K562 (cell line): ENCODE data around the gene MLX. TPM values are rescaled to one million over a fixed set of nuclear protein-coding genes. Genes with fewer than 3 reads are reported as not detected.

Experiments
- ARID1B ChIP-seq: fragments of 450-650 bp; IDR thresholded peaks from 2 replicates; pipeline ENCODE4 v1.6.1; 2016; ENCODE audit warnings: antibody characterized with exemption, mild to moderate bottlenecking, inconsistent platforms
- E2F4 ChIP-seq: sonication (generic); formaldehyde crosslinking; IDR thresholded peaks from 2 replicates; pipeline ENCODE4 v1.8.0; 2022; ENCODE audit warnings: mild to moderate bottlenecking, low read depth, missing genetic modification reagents
- FOXP1 ChIP-seq: sonication (generic); formaldehyde crosslinking; IDR thresholded peaks from 2 replicates; pipeline ENCODE4 v1.8.0; 2022; ENCODE audit warnings: mild to moderate bottlenecking, missing genetic modification reagents
- MAZ ChIP-seq, 2 experiments: fragments of 450-650 bp in 1 of 2; sonication (generic) in 1 of 2; formaldehyde crosslinking; IDR thresholded peaks in 1 of 2; conservative IDR thresholded peaks in 1 of 2; 2 replicates each; pipeline versions ENCODE4 v1.4.0 to v1.5.0; 2020; ENCODE audit warnings: mild to moderate bottlenecking in 1 of 2, missing genetic modification reagents in 1 of 2
- NCOA1 ChIP-seq: fragments of 450-650 bp; IDR thresholded peaks from 2 replicates; pipeline ENCODE4 v1.6.1; 2016; ENCODE audit warnings: low read depth
- NUFIP1 ChIP-seq: fragments of 450-650 bp; IDR thresholded peaks from 2 replicates; pipeline ENCODE4 v1.6.1; 2018; ENCODE audit not compliant: partially characterized antibody
- PBX2 ChIP-seq, 2 experiments: IDR thresholded peaks in 1 of 2; conservative IDR thresholded peaks in 1 of 2; 2 replicates each; pipeline ENCODE4 v1.6.1; 2016; ENCODE audit warnings: low read depth in 2 of 2, mild to moderate bottlenecking in 1 of 2, missing compliant biosample characterization in 1 of 2, missing genetic modification characterization in 1 of 2, moderate library complexity in 1 of 2
- PTTG1 ChIP-seq: fragments of 450-650 bp; IDR thresholded peaks from 2 replicates; pipeline ENCODE4 v1.6.1; 2016; ENCODE audit warnings: low read depth, mild to moderate bottlenecking, missing genetic modification characterization, missing compliant biosample characterization
- SIN3A ChIP-seq, 2 experiments: fragments of 150-350 bp in 1 of 2; IDR thresholded peaks; 2 replicates each; pipeline ENCODE4 v1.6.1; 2011 to 2016; ENCODE audit warnings: borderline replicate concordance in 2 of 2, low read depth in 2 of 2, low read length in 2 of 2, mild to moderate bottlenecking in 2 of 2, moderate library complexity in 2 of 2; ENCODE audit not compliant: control insufficient read depth in 1 of 2
- SUPT5H ChIP-seq: fragments of 450-650 bp; IDR thresholded peaks from 2 replicates; pipeline ENCODE4 v1.6.1; 2016
- TAF7 ChIP-seq: fragments of 450-650 bp; IDR thresholded peaks from 2 replicates; pipeline ENCODE4 v1.6.1; 2016; ENCODE audit warnings: missing genetic modification characterization, missing compliant biosample characterization
- TARDBP ChIP-seq: fragments of 450-650 bp; IDR thresholded peaks from 2 replicates; pipeline ENCODE4 v1.6.1; 2016
- UBTF ChIP-seq, 2 experiments: IDR thresholded peaks; 2 replicates each; pipeline ENCODE4 v1.6.1; 2012; ENCODE audit warnings: improper control_type of control experiment in 2 of 2, low read depth in 2 of 2, low read length in 2 of 2, borderline replicate concordance in 1 of 2
- USF2 ChIP-seq: sonication (generic); formaldehyde crosslinking; IDR thresholded peaks from 2 replicates; pipeline ENCODE4 v1.5.0; 2020; ENCODE audit warnings: missing genetic modification reagents
- ZNF124 ChIP-seq: sonication (generic); formaldehyde crosslinking; IDR thresholded peaks from 2 replicates; pipeline ENCODE4 v1.8.1; 2022; ENCODE audit warnings: missing genetic modification reagents
- ZNF282 ChIP-seq: sonication (generic); formaldehyde crosslinking; IDR thresholded peaks from 2 replicates; pipeline ENCODE4 v1.8.1; 2023; ENCODE audit warnings: missing genetic modification reagents
- ZNF511 ChIP-seq: sonication (generic); formaldehyde crosslinking; IDR thresholded peaks from 2 replicates; pipeline ENCODE4 v1.8.0; 2022; ENCODE audit warnings: mild to moderate bottlenecking, missing genetic modification reagents
- polyA plus RNA-seq, 8 experiments: library from polyadenylated mRNA; depleted of rRNA in 4 of 8; stranded (reverse) in 5 of 8; unstranded in 3 of 8; fragments of >200 nt; fragmentation: Nextera tagmentation in 2 of 8; fragmentation: Illumina TruSeq in 1 of 8; extraction: Ambion mirVana in 2 of 8; extraction: Trizol in 1 of 8; gene quantifications; 2 replicates each; pipeline versions ENCODE4 v1.2.1 to v1.2.3, GENCODE V29; 2011 to 2014; ENCODE audit warnings: inconsistent platforms in 1 of 8, missing spikeins in 1 of 8
- total RNA-seq, 7 experiments: library from RNA; depleted of rRNA in 6 of 7; stranded (reverse); fragments of >200 nt in 6 of 7; fragmentation: Illumina TruSeq in 2 of 7; extraction: Trizol in 2 of 7; gene quantifications; 2 replicates each; pipeline versions ENCODE4 v1.2.1 to v1.2.3, GENCODE V29; 2011 to 2021; ENCODE audit warnings: low replicate concordance in 1 of 7

The MLX gene
- total and polyA plus RNA-seq, 9 of the 15 experiments (the other 6 are each of a cell fraction or from before 2014, with no cell fraction given), result 42.9 to 100 (median 58.9) TPM

- TF ChIP-seq PBX2 (CRISPR knock-in tag; IDR thresholded peaks at IDR 0.05; ENCODE audit: low read depth), result no peak
- TF ChIP-seq PBX2 (tag; conservative IDR thresholded peaks at IDR 0.05; ENCODE audit: low read depth), result no peak
- peak; percentile 74 for TF ChIP-seq SUPT5H
- TF ChIP-seq ZNF124 (CRISPR knock-in tag), result no peak
- TF ChIP-seq TARDBP, result no peak
- TF ChIP-seq E2F4 (CRISPR knock-in tag), result no peak
- TF ChIP-seq ZNF511 (CRISPR knock-in tag), result no peak
- TF ChIP-seq SIN3A (IDR thresholded peaks at IDR 0.05; ENCODE audit: borderline replicate concordance in 2 of 2, control insufficient read depth in 1 of 2, low read depth in 2 of 2, low read length in 2 of 2), result peak; percentile 84 to 93; a peak in 3 of 4 replicates
- TF ChIP-seq USF2 (CRISPR knock-in tag), result no peak
- TF ChIP-seq NUFIP1, result no peak
- peak in 1 of 2 experiments; percentile 65; a peak in 2 of 4 replicates for TF ChIP-seq MAZ (CRISPR knock-in tag; conservative IDR thresholded peaks at IDR 0.05 in 1 of 2, IDR thresholded peaks at IDR 0.05 in 1 of 2)
- TF ChIP-seq ARID1B, result peak; percentile 28
- TF ChIP-seq TAF7, result no peak
- no peak; the same call in 1 of the 2 replicates for TF ChIP-seq NCOA1
- no peak for TF ChIP-seq ZNF282 (CRISPR knock-in tag)
- no peak for TF ChIP-seq PTTG1 (tag)
- TF ChIP-seq UBTF (IDR thresholded peaks at IDR 0.05; ENCODE audit: borderline replicate concordance in 1 of 2, low read depth in 2 of 2, low read length in 2 of 2), result no peak
- TF ChIP-seq FOXP1 (CRISPR knock-in tag), result no peak
Measured at GRCh38 chr17:42561897-42562387, 5.0 kb upstream of the MLX start, which contains the start of gene COASY (continued).
